Measurements from ENCODE around the gene PHLDA1.
A peak's percentile ranks its signal among the peaks of the same experiment; 100 is the strongest.
"Not testable (repeated sequence)": the region's sequence is repeated elsewhere in the genome, so short reads cannot be mapped to it uniquely, and the experiment has no call there.

The PHLDA1 gene

GRCh38 chr12:75984577-75985182 lies 46.9 kb downstream of the PHLDA1 start:
- Mint-ChIP-seq H3K36me3 (ENCODE audit: low read depth) (no peaks in the 10 kb centered on the region), H3K4me1 (peaks cover 18% of the 10 kb centered on the region), H3K9me3 (peaks cover 10% of the 10 kb centered on the region), H3K4me3 (no peak overlapping the region), H3K27me3 (ENCODE audit: low read depth) (no peaks in the 10 kb centered on the region), H3K27ac (peak overlapping the region in 2 of 3 experiments; percentile 28 to 77)
- no peak for TF ChIP-seq CTCF (IDR thresholded peaks at IDR 0.05; ENCODE audit: unreplicated experiment in 3 of 3)

GRCh38 chr12:75983851-75984250 lies 47.7 kb downstream of the PHLDA1 start:
- H3K4me3 Mint-ChIP-seq; H3K36me3 Mint-ChIP-seq (ENCODE audit: low read depth); H3K27me3 Mint-ChIP-seq (ENCODE audit: low read depth); H3K9me3 Mint-ChIP-seq; H3K27ac Mint-ChIP-seq: not testable (repeated sequence)
- H3K4me1 Mint-ChIP-seq: peaks cover 18% of the 10 kb centered on the region

DNA sequence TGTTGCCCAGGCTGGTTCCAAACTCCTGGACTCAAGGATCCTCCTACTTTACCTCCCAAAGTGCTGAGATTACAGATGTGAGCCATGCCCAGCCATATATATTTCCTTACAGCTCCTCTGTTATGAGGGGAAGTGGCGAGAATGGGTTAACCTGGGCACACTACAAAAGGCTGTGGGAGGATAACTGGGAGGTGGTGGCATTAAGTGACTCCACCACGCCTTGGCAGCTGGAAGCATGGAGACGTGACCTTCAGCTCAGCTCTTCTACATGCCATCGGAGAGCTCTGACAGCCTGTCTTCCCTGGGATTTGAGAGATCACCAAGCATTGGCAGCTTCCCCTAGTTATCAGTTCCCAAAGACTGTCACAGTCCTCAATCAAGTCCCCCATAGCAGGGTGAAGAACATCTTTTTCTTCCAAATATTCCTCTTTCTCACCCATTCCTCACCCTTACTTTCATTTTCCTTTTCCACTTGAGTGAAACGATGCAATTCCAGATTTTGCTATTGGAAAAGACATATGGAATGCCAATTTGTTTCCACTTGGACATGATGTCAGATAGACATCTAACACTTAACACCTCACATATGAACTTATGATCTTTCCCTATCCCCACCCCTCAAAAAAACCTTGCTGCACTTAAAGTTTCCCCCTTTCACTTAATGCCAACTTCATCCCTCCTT lies 48.5 kb downstream of the PHLDA1 start:
- H3K27ac Mint-ChIP-seq: peak overlapping the region in 1 of 3 experiments; percentile 9
- H3K4me1 Mint-ChIP-seq: peaks cover 24% of the 10 kb centered on the region
- no peaks in the 10 kb centered on the region for H3K9me3 Mint-ChIP-seq
- no peak overlapping the region for H3K4me3 Mint-ChIP-seq
- TF ChIP-seq CTCF (IDR thresholded peaks at IDR 0.05; ENCODE audit: unreplicated experiment in 3 of 3): no peak
- H3K27me3 Mint-ChIP-seq (ENCODE audit: low read depth): no peaks in the 10 kb centered on the region
- H3K36me3 Mint-ChIP-seq (ENCODE audit: low read depth): no peaks in the 10 kb centered on the region

DNA sequence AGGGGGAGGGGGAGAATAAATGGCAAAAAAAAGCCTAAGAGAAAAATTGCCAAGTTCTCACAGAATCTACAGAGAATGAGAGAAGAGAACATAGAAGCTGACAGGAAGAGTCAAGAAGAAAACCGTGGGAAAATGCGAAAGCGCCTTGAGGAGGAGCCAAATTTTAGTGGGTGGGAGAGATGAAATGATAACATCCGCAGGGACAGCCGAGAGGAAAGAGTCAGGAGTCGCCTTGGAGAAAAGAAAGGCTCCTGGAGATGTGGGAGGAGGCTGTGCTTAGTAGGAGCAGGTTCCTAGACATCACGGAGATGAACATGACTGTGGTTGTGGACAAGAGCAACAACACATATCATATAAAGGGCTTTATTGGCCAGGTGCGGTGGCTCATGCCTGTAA lies 49.4 kb downstream of the PHLDA1 start:
- Mint-ChIP-seq H3K27me3 (ENCODE audit: low read depth) (no peaks in the 10 kb centered on the region), H3K9me3 (no peaks in the 10 kb centered on the region), H3K4me3 (no peak overlapping the region), H3K36me3 (ENCODE audit: low read depth) (no peaks in the 10 kb centered on the region), H3K4me1 (peaks cover 29% of the 10 kb centered on the region), H3K27ac (peak overlapping the region in 2 of 3 experiments; percentile 9 to 66)
- TF ChIP-seq CTCF (IDR thresholded peaks at IDR 0.05; ENCODE audit: unreplicated experiment in 3 of 3): no peak

- no peaks in the 10 kb centered on the region for H3K9me3 Mint-ChIP-seq
- H3K27ac Mint-ChIP-seq: peak overlapping the region in 2 of 3 experiments; percentile 9 to 66
- no peaks in the 10 kb centered on the region for H3K27me3 Mint-ChIP-seq (ENCODE audit: low read depth)
- no peaks in the 10 kb centered on the region for H3K36me3 Mint-ChIP-seq (ENCODE audit: low read depth)
- H3K4me1 Mint-ChIP-seq: peaks cover 33% of the 10 kb centered on the region
- no peak overlapping the region for H3K4me3 Mint-ChIP-seq
- no peak for TF ChIP-seq CTCF (IDR thresholded peaks at IDR 0.05; ENCODE audit: unreplicated experiment in 3 of 3)
Observed at GRCh38 chr12:75981247-75982168, 50.1 kb downstream of the PHLDA1 start.

DNA sequence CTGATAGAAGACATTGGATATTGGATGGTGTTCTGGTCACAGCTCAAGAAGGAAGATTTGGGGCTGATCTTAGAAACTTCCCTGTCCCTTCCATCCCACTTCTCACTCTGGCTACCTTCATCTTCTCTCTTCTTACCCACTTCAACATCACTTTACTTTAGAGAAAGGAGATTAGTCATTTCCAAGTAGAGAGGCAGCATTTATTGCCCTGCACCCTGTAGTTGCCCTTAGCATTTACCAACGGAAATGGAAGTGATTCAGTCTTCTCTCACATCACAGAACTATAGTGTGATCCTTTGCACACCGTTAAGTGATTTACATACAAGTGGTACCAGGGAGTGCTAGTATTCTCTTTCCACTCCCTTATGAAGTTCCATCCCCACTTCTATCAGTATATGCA lies 52.4 kb downstream of the PHLDA1 start:
- peaks cover 50% of the 10 kb centered on the region for H3K4me1 Mint-ChIP-seq
- H3K27me3 Mint-ChIP-seq (ENCODE audit: low read depth): no peaks in the 10 kb centered on the region
- H3K4me3 Mint-ChIP-seq: no peak overlapping the region
- peak overlapping the region in 1 of 3 experiments; percentile 61 for H3K27ac Mint-ChIP-seq
- no peaks in the 10 kb centered on the region for H3K9me3 Mint-ChIP-seq
- TF ChIP-seq CTCF (IDR thresholded peaks at IDR 0.05; ENCODE audit: unreplicated experiment in 3 of 3): no peak
- H3K36me3 Mint-ChIP-seq (ENCODE audit: low read depth): no peaks in the 10 kb centered on the region

Measured in nephron (organoid).